Vagina (tissue), 2 donors: ENCODE results near the gene RGPD4. TPM values are rescaled to one million over a fixed set of nuclear protein-coding genes. Genes with fewer than 3 reads are reported as not detected.
"Not testable (repeated sequence)": the region's sequence is repeated elsewhere in the genome, so short reads cannot be mapped to it uniquely, and the experiment has no call there.

Experiments
- DNase-seq, 2 donors: peaks; one replicate each; pipeline ENCODE4 v3.0.0-alpha.2; 2017; ENCODE audit errors: extremely low spot score in 2 of 2
- H3K27ac ChIP-seq: fragments of 200-600 bp; sonication (generic); one replicate; pipeline ENCODE4 v1.5.1; 2019
- H3K27me3 ChIP-seq: fragments of 200-600 bp; sonication (generic); one replicate; pipeline ENCODE4 v1.5.1; 2019
- H3K36me3 ChIP-seq, 2 donors: fragments of 200-600 bp; sonication (generic); one replicate each; pipeline ENCODE4 v1.5.1; 2017 to 2019
- H3K4me1 ChIP-seq: fragments of 200-600 bp; sonication (generic); one replicate; pipeline ENCODE4 v1.5.1; 2019
- H3K4me3 ChIP-seq, 2 donors: fragments of 200-600 bp; sonication (generic); 1 replicate in 1 of 2; 2 replicates in 1 of 2; pipeline ENCODE4 v1.5.1; 2016 to 2019
- H3K9me3 ChIP-seq: fragments of 200-600 bp; sonication (generic); one replicate; pipeline ENCODE4 v1.5.1; 2019
- CTCF ChIP-seq, 3 experiments: fragments of 450-650 bp in 2 of 3; fragments of 200-600 bp in 1 of 3; sonication (generic) in 1 of 3; IDR thresholded peaks; one replicate each; pipeline ENCODE4 v1.5.1; 2017 to 2019; ENCODE audit warnings: antibody characterized with exemption in 3 of 3, mild to moderate bottlenecking in 2 of 3, moderate library complexity in 2 of 3
- POLR2A ChIP-seq, 2 donors: fragments of 450-650 bp; IDR thresholded peaks; one replicate each; pipeline ENCODE4 v1.6.1; 2017; ENCODE audit warnings: antibody characterized with exemption in 2 of 2, mild to moderate bottlenecking in 2 of 2, moderate library complexity in 2 of 2
- POLR2AphosphoS5 ChIP-seq, 2 donors: sonication (generic); formaldehyde crosslinking; IDR thresholded peaks; one replicate each; pipeline ENCODE4 v1.9.0; 2017; ENCODE audit warnings: antibody characterized with exemption in 2 of 2, mild to moderate bottlenecking in 2 of 2, low read depth in 1 of 2; ENCODE audit not compliant: insufficient read depth in 1 of 2
- intact Hi-C: fragments of 100-400 bp; cut with DNase I; formaldehyde crosslinking; loops from one replicate; pipeline ENCODE4 v1.15.1; 2023
- total RNA-seq: library from RNA; depleted of rRNA; stranded (reverse); fragments of >200 nt; gene quantifications from one replicate; pipeline ENCODE4 v1.2.3, GENCODE V29; 2016

RGPD4 gene
- total RNA-seq, 1 donor from 2014 or later = not detected

DNA sequence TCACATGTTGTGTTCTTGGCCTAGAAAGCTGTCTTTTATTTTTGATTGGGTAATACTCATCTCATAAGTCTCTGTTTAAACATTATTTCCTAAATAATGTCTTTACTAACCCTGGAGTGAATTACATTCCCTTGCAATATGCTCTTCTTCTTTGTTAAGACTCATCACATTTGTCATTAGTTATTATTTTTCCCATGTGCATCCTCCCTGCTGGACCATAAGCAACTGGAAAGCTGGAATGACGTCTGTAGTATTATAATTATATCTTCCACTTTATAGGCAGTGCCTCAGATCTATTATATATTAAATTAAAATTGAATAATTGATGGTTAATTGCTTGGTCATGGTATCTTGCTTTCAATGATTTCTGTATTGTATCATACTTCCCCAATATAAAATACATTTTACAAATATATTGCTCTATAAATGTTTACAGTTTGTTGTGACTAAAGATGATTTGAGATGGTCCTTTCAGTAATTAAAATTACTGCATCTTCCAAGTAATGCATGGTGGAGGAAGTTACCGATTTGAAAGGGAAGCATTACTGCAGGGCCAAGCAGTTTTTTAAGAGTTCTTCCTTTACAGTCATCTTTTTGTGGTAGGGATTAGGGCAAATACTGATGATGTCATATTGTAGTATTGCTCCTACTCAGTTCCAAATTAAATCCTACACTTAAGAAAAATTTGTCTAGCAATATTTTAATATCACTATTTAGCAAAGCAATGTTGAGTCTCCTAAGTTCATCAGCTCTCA, 2.1 kb upstream of the RGPD4 start:
- intact Hi-C loops = no loop called here
- Histone ChIP-seq H3K27ac (no peak overlapping the region), H3K4me3 (no peak overlapping the region), H3K27me3 (no peaks in the 10 kb centered on the region), H3K36me3 (no peaks in the 10 kb centered on the region), H3K9me3 (no peaks in the 10 kb centered on the region), H3K4me1 (no peaks in the 10 kb centered on the region)
- TF ChIP-seq POLR2A (IDR thresholded peaks at IDR 0.05) (no peak), CTCF (IDR thresholded peaks at IDR 0.05) (no peak), POLR2AphosphoS5 (IDR thresholded peaks at IDR 0.05; ENCODE audit: insufficient read depth in 1 of 2, low read depth in 1 of 2) (no peak)
- DNase-seq = no peak

- H3K27ac ChIP-seq = no peak overlapping the region
These were observed 1.5 kb upstream of the RGPD4 start for GRCh38 chr2:107825206-107825563.

DNA sequence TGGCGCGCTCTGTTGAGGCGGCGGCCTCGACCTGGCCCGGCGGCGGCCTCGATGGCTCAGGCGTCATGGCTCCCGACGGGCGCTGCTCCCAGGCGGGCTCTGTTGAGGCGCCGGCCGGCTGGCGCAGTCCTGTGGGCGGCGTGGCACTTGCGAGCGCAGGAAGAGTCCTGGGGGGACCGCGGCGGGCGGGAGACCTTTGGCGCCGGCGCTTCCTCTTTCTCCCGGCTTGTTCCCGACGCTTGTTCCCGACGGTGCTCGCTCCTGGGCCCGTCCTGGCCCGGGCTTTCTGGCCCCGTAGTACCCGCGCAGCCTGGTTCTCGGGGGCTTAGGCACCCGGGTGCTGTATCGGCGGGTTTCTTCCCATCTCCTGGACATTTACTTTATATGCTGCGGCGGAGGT, 2.8 kb downstream of the RGPD4 start:
- H3K4me3 ChIP-seq, H3K4me1 ChIP-seq, H3K27ac ChIP-seq, H3K36me3 ChIP-seq, H3K27me3 ChIP-seq, DNase-seq, intact Hi-C loops, H3K9me3 ChIP-seq: not testable (repeated sequence)

More at GRCh38 chr2:107825206-107825563, 1.5 kb upstream of the RGPD4 start:
- no peaks in the 10 kb centered on the region for H3K36me3 ChIP-seq
- TF ChIP-seq CTCF (IDR thresholded peaks at IDR 0.05) (no peak), POLR2A (IDR thresholded peaks at IDR 0.05) (no peak), POLR2AphosphoS5 (IDR thresholded peaks at IDR 0.05; ENCODE audit: insufficient read depth in 1 of 2, low read depth in 1 of 2) (peak in 1 of 2 donors; percentile 16)
- DNase-seq = no peak
- intact Hi-C loops = no loop called here
- H3K9me3 ChIP-seq = no peaks in the 10 kb centered on the region
- no peak overlapping the region for H3K4me3 ChIP-seq
- no peaks in the 10 kb centered on the region for H3K27me3 ChIP-seq
- H3K4me1 ChIP-seq = no peaks in the 10 kb centered on the region

- H3K27ac ChIP-seq, intact Hi-C loops, DNase-seq, H3K4me3 ChIP-seq, H3K9me3 ChIP-seq, H3K4me1 ChIP-seq, H3K27me3 ChIP-seq, H3K36me3 ChIP-seq: not testable (repeated sequence)
These were observed 6.5 kb downstream of the RGPD4 start for GRCh38 chr2:107833152-107833551.

DNA sequence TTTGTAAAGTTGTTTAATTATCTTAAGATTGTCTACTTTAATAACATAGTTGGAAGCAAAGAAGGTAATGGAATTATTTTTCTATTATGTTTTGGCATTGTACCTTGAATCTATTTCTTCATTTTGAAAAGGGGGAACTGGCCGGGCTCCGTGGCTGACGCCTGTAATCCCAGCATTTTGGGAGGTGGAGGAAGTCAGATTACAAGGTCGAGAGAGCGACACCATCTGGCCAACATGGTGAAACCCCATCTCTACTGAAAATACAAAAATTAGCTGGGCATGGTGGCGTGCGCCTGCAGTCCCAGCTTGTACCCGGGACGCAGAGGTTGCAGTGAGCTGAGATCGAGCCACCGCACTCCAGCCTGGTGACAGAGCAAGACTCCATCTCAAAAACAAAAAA, 6.9 kb downstream of the RGPD4 start:
- intact Hi-C loops, H3K4me3 ChIP-seq, H3K36me3 ChIP-seq, H3K27me3 ChIP-seq, H3K4me1 ChIP-seq, H3K9me3 ChIP-seq, H3K27ac ChIP-seq, DNase-seq: not testable (repeated sequence)

DNA sequence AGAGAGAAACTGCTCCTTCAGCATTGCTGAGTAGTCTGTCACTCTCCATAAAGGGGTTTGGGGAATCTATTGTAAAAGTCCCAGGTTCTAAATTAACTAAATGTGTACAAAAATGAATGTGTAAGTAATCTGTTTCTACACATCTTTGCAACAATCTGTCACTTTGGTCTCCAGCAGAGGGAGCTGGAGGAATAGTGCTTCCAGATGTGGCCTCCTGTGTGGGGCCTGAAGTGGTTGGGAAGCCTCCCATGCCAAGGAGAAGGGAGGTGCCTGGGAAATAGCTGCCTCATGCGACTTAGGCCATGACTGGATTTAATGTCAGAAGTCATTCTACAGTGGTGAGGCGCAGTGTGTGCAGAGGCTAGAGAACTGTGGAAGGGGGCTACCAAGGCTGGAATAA, 89.4 kb downstream of the RGPD4 start:
- DNase-seq, H3K4me3 ChIP-seq, H3K27ac ChIP-seq, H3K27me3 ChIP-seq, H3K9me3 ChIP-seq, H3K36me3 ChIP-seq, H3K4me1 ChIP-seq, intact Hi-C loops: not testable (repeated sequence)

DNA sequence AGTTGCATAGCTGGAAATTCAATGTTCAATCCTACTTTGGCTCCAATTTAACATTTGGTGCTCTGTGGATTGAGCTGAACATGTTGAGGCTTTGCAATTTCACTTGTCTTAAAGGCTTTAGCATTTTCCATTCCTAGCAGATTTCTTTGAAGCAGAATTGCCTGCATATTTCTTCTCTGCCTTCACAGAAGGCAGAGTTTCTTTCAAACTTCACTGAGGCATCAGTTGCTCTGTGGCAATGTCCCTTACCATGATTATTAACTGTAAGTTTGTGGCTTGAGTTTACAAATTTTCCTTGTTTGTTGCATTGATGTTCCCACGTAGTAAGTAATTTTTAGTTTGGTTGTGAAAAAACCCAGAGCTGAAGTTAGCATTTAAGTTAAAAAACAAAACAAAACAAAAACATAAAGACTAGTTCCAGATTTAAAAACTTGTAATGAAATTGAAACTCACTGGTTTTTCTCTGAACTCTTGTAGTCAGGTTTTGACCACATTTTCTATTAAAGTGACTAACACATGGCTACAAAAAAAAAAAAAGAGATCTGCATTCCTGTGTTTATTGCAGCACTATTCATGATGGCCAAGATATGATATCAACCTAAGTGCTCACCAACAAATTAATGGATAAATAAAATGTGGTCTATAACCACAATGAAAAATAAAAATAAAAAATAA, 90.1 kb downstream of the RGPD4 start:
- DNase-seq, H3K36me3 ChIP-seq, H3K9me3 ChIP-seq, H3K4me1 ChIP-seq, H3K27ac ChIP-seq, intact Hi-C loops, H3K4me3 ChIP-seq, H3K27me3 ChIP-seq: not testable (repeated sequence)
